ENCODE measurements around the gene LCA5.

Gene LCA5

GRCh38 chr6:79498842-79499241 is 38.4 kb downstream of the LCA5 start (continued):
- TF ChIP-seq ZNF518A (tag by site-specific recombination; conservative IDR thresholded peaks at IDR 0.05; ENCODE audit: low read depth) (no peak), ZSCAN16 (tag by site-specific recombination; IDR thresholded peaks at IDR 0.05) (no peak), ZNF157 (tag by site-specific recombination; IDR thresholded peaks at IDR 0.05) (no peak), ZNF501 (tag by site-specific recombination; IDR thresholded peaks at IDR 0.05) (no peak)
- TF ChIP-seq, protein P1, sequence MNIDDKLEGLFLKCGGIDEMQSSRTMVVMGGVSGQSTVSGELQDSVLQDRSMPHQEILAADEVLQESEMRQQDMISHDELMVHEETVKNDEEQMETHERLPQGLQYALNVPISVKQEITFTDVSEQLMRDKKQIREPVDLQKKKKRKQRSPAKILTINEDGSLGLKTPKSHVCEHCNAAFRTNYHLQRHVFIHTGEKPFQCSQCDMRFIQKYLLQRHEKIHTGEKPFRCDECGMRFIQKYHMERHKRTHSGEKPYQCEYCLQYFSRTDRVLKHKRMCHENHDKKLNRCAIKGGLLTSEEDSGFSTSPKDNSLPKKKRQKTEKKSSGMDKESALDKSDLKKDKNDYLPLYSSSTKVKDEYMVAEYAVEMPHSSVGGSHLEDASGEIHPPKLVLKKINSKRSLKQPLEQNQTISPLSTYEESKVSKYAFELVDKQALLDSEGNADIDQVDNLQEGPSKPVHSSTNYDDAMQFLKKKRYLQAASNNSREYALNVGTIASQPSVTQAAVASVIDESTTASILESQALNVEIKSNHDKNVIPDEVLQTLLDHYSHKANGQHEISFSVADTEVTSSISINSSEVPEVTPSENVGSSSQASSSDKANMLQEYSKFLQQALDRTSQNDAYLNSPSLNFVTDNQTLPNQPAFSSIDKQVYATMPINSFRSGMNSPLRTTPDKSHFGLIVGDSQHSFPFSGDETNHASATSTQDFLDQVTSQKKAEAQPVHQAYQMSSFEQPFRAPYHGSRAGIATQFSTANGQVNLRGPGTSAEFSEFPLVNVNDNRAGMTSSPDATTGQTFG (tag by site-specific recombination; IDR thresholded peaks at IDR 0.05; ENCODE audit: borderline replicate concordance) = no peak

DNA sequence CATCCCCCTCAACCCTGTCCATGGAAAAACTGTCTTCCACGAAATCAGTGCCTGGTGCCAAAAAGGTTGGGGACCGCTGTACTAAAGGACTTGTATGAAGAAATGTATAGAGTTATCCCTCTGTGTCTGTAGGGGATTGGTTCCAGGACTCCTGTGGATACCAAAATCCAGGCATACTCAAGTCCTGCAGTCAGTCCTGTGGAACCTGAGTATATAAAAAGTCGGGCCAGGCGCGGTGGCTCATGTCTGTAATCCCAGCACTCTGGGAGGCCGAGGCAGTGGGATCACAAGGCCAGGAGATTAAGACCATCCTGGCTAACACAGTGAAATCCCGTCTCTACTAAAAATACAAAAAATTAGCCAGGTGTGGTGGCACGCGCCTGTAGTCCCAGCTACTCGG is 42.0 kb downstream of the LCA5 start:
- TF ChIP-seq ZNF837 (tag by site-specific recombination; IDR thresholded peaks at IDR 0.05) (no peak), ZNF174 (tag by site-specific recombination; IDR thresholded peaks at IDR 0.05) (no peak), ZNF704 (tag by site-specific recombination; IDR thresholded peaks at IDR 0.05) (no peak), ZSCAN30 (tag by site-specific recombination; IDR thresholded peaks at IDR 0.05) (no peak), ZNF140 (tag by site-specific recombination; IDR thresholded peaks at IDR 0.05) (no peak), KLF10 (tag by site-specific recombination; IDR thresholded peaks at IDR 0.05) (no peak)
- TF ChIP-seq, protein P2, sequence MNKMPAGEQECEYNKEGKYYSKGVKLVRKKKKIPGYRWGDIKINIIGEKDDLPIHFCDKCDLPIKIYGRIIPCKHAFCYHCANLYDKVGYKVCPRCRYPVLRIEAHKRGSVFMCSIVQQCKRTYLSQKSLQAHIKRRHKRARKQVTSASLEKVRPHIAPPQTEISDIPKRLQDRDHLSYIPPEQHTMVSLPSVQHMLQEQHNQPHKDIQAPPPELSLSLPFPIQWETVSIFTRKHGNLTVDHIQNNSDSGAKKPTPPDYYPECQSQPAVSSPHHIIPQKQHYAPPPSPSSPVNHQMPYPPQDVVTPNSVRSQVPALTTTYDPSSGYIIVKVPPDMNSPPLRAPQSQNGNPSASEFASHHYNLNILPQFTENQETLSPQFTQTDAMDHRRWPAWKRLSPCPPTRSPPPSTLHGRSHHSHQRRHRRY (tag by site-specific recombination; IDR thresholded peaks at IDR 0.05) = no peak
- TF ChIP-seq, protein P3, sequence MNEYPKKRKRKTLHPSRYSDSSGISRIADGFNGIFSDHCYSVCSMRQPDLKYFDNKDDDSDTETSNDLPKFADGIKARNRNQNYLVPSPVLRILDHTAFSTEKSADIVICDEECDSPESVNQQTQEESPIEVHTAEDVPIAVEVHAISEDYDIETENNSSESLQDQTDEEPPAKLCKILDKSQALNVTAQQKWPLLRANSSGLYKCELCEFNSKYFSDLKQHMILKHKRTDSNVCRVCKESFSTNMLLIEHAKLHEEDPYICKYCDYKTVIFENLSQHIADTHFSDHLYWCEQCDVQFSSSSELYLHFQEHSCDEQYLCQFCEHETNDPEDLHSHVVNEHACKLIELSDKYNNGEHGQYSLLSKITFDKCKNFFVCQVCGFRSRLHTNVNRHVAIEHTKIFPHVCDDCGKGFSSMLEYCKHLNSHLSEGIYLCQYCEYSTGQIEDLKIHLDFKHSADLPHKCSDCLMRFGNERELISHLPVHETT (tag by site-specific recombination; IDR thresholded peaks at IDR 0.05) = no peak
- TF ChIP-seq, protein P4, sequence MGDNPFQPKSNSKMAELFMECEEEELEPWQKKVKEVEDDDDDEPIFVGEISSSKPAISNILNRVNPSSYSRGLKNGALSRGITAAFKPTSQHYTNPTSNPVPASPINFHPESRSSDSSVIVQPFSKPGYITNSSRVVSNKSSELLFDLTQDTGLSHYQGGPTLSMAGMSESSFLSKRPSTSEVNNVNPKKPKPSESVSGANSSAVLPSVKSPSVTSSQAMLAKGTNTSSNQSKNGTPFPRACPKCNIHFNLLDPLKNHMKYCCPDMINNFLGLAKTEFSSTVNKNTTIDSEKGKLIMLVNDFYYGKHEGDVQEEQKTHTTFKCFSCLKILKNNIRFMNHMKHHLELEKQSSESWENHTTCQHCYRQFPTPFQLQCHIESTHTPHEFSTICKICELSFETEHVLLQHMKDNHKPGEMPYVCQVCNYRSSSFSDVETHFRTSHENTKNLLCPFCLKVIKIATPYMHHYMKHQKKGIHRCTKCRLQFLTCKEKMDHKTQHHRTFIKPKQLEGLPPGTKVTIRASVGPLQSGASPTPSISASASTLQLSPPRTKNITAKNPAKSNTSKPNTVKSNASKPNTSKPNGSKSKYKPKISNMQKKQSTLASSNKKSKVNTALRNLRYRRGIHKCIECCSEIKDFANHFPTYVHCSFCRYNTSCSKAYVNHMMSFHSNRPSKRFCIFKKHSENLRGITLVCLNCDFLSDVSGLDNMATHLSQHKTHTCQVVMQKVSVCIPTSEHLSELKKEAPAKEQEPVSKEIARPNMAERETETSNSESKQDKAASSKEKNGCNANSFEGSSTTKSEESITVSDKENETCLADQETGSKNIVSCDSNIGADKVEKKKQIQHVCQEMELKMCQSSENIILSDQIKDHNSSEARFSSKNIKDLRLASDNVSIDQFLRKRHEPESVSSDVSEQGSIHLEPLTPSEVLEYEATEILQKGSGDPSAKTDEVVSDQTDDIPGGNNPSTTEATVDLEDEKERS (tag by site-specific recombination; IDR thresholded peaks at IDR 0.05) = no peak
- ChIA-PET CTCF (interaction anchor here (0.5 kb wide), 1 partner anchor 48 kb away, joined by 4 read pairs; no protein-coding TSS in a partner anchor), POLR2A (interaction anchor here (0.7 kb wide), 1 partner anchor 23 kb away, joined by 5 read pairs; no protein-coding TSS in a partner anchor)
- peaks cover 0 to 5% of the 10 kb centered on the region in 2 experiments; a peak in 2 of 3 replicates for H3K36me3 ChIP-seq (ENCODE audit: control insufficient read depth in 2 of 2, insufficient read depth in 1 of 2, low read length in 2 of 2)
- no peaks in the 10 kb centered on the region for H3K4me1 ChIP-seq (ENCODE audit: control insufficient read depth, insufficient read depth, low read length)
- no peak overlapping the region for H3K4me3 ChIP-seq (ENCODE audit: low read depth, low read length)
- no peaks in the 10 kb centered on the region for H3K9me3 ChIP-seq (ENCODE audit: control insufficient read depth, insufficient read depth, low read depth, low read length)
- H3K27ac ChIP-seq (ENCODE audit: extremely low read depth, low read depth, low read length) = no peak overlapping the region

Measured in HEK293 (cell line).